ENCODE measurements around the gene PPP1R18. TPM values are rescaled to one million over a fixed set of nuclear protein-coding genes. Genes with fewer than 3 reads are reported as not detected.
A peak's percentile ranks its signal among the peaks of the same experiment; 100 is the strongest.

The PPP1R18 gene
- total RNA-seq, 2 experiments from 2014 or later: 30.9 to 31.6 TPM

DNA sequence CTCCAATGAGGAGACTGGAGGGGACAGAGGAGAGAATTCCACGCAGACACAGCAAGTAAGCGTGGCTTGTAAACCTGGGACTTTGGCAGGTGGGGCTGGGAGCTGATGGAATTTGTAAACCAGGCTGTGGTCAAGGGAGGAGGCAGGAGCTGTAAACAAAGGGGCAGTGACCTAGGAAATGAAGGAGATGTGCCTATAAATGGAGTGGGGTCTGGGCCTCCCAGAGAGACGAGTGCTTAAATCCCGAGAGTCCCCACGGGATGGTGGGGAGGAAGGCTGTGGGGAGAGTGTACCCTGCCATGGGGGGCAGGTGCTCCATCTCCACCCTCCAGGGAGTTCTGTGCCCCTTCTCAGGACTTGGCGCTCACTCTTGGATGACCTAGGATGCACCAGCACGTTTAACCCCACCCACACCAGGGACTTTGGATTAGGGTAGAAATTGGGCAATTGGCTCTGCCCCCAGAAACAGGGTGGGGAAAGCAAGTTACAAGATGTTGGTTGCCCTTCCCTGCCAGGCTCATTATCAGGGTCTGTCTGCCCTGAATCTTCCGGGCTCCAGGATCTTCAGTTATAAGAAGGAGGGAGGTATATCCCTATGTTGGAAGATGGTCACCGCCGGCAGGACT, 9.7 kb downstream of the PPP1R18 start:
- Mint-ChIP-seq H3K27ac (peak overlapping the region; percentile 49), H3K4me1 (ENCODE audit: low read depth) (peaks cover 52% of the 10 kb centered on the region), H3K27me3 (no peaks in the 10 kb centered on the region), H3K4me3 (peak overlapping the region; percentile 15), H3K36me3 (ENCODE audit: low read depth) (peaks cover 63% of the 10 kb centered on the region), H3K9me3 (no peaks in the 10 kb centered on the region)
- POLR2A ChIA-PET: interaction anchor here (1.2 kb wide), 1 partner anchor 45 kb away, joined by 8 read pairs; no protein-coding TSS in a partner anchor
- Histone ChIP-seq H3K27ac (ENCODE audit: low read depth in 1 of 2, low read length in 2 of 2) (no peak overlapping the region), H3K9me3 (ENCODE audit: control insufficient read depth in 1 of 2, insufficient read depth in 1 of 2, low read length in 2 of 2) (no peaks in the 10 kb centered on the region), H3K36me3 (ENCODE audit: insufficient read depth, low read length) (peaks cover 54% of the 10 kb centered on the region), H3K4me1 (ENCODE audit: insufficient read depth, low read length) (peaks cover 47% of the 10 kb centered on the region), H3K27me3 (ENCODE audit: control insufficient read depth in 1 of 2, insufficient read depth in 2 of 2, low read length in 2 of 2) (no peaks in the 10 kb centered on the region), H3K4me3 (ENCODE audit: low read length) (no peak overlapping the region)
- ATAC-seq (ENCODE audit: poor library complexity) (no peak), DNase-seq (no peak)
- no peak for TF ChIP-seq CTCF (IDR thresholded peaks at IDR 0.05)
- CTCF ChIA-PET: interaction anchor here (15.4 kb wide), 1 partner anchor 46 kb away, joined by 526 read pairs; the partner anchor contains the start of genes MDC1 and TUBB
- intact Hi-C loops (cut with DNase I, micrococcal nuclease): loop anchor here (5.0 kb wide), 2 partner anchors 136 to 151 kb away; no protein-coding TSS in a partner anchor

DNA sequence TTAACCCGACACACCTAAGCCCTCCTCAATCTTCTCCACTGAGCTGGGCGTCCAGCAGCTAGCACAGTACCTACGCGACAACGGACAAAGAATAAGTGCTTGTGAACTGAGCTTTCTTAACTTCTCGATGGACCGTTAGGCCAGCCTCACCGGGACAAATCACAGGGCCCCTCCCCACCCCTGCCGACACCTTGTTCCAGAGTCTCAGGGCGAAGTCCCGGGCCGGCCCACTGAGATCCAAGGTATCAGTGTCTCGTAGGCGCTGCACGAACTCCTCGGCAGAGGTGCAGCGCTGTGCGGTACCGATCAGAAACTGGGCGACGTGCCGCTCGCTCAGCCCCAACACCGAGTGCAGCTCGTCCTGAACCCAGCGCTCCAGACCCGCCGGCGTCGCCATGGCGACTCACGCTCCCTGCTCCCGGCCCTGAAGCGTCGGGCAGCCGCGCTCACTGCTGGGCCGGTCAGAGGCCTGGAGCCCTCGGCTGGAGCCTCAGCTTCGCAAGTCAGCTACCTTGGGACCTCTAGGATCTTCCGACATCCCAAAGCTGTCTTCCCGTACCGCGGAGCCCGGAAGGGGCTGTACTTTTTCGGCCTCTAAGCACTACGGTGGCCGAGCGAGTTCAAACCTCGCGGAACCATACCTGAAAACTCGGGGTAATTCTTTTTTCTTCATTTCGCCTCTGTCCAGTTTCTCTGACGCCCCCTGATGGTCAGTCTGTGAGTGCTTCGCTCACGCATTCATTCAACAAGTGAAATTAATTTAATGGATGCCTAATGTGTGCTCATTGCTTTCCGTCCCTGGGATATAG, 13.8 kb downstream of the PPP1R18 start, which contains the start of gene DHX16:
Gene DHX16 (minus strand): TSS at position 562 of the 809 bp plus-strand sequence. CDS start 165 bp downstream, at position 397.
- intact Hi-C loops (cut with DNase I, micrococcal nuclease): loop anchor here (2.0 to 5.0 kb wide), 6 partner anchors 26 to 190 kb away; partner anchors contain the start of genes ATAT1 (in 2 of the 2), C6orf136 (in 1 of the 2), MRPS18B (in 1 of the 2) and PPP1R10 (in 1 of the 2)
- peak; percentile 69 for TF ChIP-seq CTCF (IDR thresholded peaks at IDR 0.05)
- Mint-ChIP-seq H3K4me3 (peak within 1 kb of the TSS; percentile 87), H3K27me3 (no peaks in the 10 kb centered on the region), H3K27ac (peak within 1 kb of the TSS; percentile 86), H3K9me3 (no peaks in the 10 kb centered on the region), H3K4me1 (ENCODE audit: low read depth) (peaks cover 49% of the 10 kb centered on the region), H3K36me3 (ENCODE audit: low read depth) (peaks cover 55% of the 10 kb centered on the region)
- Histone ChIP-seq H3K36me3 (ENCODE audit: insufficient read depth, low read length) (peaks cover 46% of the 10 kb centered on the region), H3K9me3 (ENCODE audit: control insufficient read depth in 1 of 2, insufficient read depth in 1 of 2, low read length in 2 of 2) (no peaks in the 10 kb centered on the region), H3K27ac (ENCODE audit: low read depth in 1 of 2, low read length in 2 of 2) (peak within 1 kb of the TSS; percentile 49 to 59), H3K4me3 (ENCODE audit: low read length) (peak within 1 kb of the TSS; percentile 98), H3K4me1 (ENCODE audit: insufficient read depth, low read length) (peaks cover 18% of the 10 kb centered on the region), H3K27me3 (ENCODE audit: control insufficient read depth in 1 of 2, insufficient read depth in 2 of 2, low read length in 2 of 2) (no peaks in the 10 kb centered on the region)
- DNase-seq (peak; percentile 79 to 95 (median 84)), ATAC-seq (ENCODE audit: poor library complexity) (peak; percentile 76)
- CTCF ChIA-PET: interaction anchor here (0.5 to 15.4 kb wide), 14 partner anchors 9 to 241 kb away, joined by 3 to 526 read pairs (median 3); partner anchors contain the start of genes C6orf136, MDC1, MRPS18B and TUBB
- POLR2A ChIA-PET: interaction anchor here (0.6 to 2.4 kb wide), 13 partner anchors 26 to 131 kb away, joined by 3 to 17 read pairs (median 4); partner anchors contain the start of genes C6orf136, MDC1, MRPS18B and PPP1R10
